Esophagus muscularis mucosa (tissue), 4 donors: ENCODE data around the gene TNRC6A. TPM values are rescaled to one million over a fixed set of nuclear protein-coding genes. Genes with fewer than 3 reads are reported as not detected.

ENCODE experiments used
- DNase-seq: peaks from one replicate; pipeline ENCODE4 v3.0.0-alpha.2; 2017; ENCODE audit errors: extremely low spot score
- H3K27ac ChIP-seq, 4 donors: fragments of 200-600 bp; sonication (generic); replicated peaks in 1 of 4; 1 replicate in 3 of 4; 2 replicates in 1 of 4; pipeline ENCODE4 v1.5.1; 2016 to 2019; ENCODE audit warnings: mild to moderate bottlenecking in 1 of 4
- H3K27me3 ChIP-seq, 4 donors: fragments of 200-600 bp; sonication (generic); one replicate each; pipeline versions ENCODE4 v1.5.1 to v1.6.0; 2016 to 2019
- H3K36me3 ChIP-seq, 4 donors: fragments of 200-600 bp; sonication (generic); one replicate each; pipeline ENCODE4 v1.5.1; 2016 to 2019
- H3K4me1 ChIP-seq, 4 donors: fragments of 200-600 bp; sonication (generic); one replicate each; pipeline ENCODE4 v1.5.1; 2016 to 2019
- H3K4me3 ChIP-seq, 4 donors: fragments of 200-600 bp; sonication (generic); 1 replicate in 2 of 4; 2 replicates in 2 of 4; pipeline ENCODE4 v1.5.1; 2016 to 2019; ENCODE audit warnings: mild to moderate bottlenecking in 4 of 4, moderate library complexity in 1 of 4
- H3K9me3 ChIP-seq, 4 donors: fragments of 200-600 bp; sonication (generic); 1 replicate in 3 of 4; 2 replicates in 1 of 4; pipeline ENCODE4 v1.5.1; 2016 to 2019
- EP300 ChIP-seq: sonication (generic); formaldehyde crosslinking; IDR thresholded peaks from one replicate; pipeline ENCODE4 v1.6.1; 2017; ENCODE audit warnings: antibody characterized with exemption
- POLR2A ChIP-seq: fragments of 450-650 bp; IDR thresholded peaks from one replicate; pipeline ENCODE4 v1.6.1; 2017; ENCODE audit warnings: antibody characterized with exemption, moderate library complexity, mild to moderate bottlenecking, low read depth
- POLR2AphosphoS5 ChIP-seq, 2 donors: sonication (generic); formaldehyde crosslinking; IDR thresholded peaks; one replicate each; pipeline ENCODE4 v1.6.1; 2017; ENCODE audit warnings: antibody characterized with exemption in 2 of 2
- WGBS: methylation state at CpG from one replicate; pipeline ENCODE4 v1.1.5; 2018; 5-methylcytosine and 5-hydroxymethylcytosine counted together
- intact Hi-C: fragments of 100-400 bp; cut with DNase I; formaldehyde crosslinking; loops from one replicate; pipeline ENCODE4 v1.15.1; 2023
- total RNA-seq, 4 donors: library from RNA; depleted of rRNA; stranded (reverse); fragments of >200 nt; gene quantifications; one replicate each; pipeline versions ENCODE4 v1.1.0 to v1.2.1, GENCODE V29; 2016
- TF ChIP-seq, protein P1 (sequence below), 3 experiments: fragments of 200-600 bp in 2 of 3; fragments of 450-650 bp in 1 of 3; sonication (generic) in 2 of 3; IDR thresholded peaks; one replicate each; pipeline ENCODE4 v1.5.1; 2017 to 2019; ENCODE audit warnings: antibody characterized with exemption in 3 of 3, mild to moderate bottlenecking in 2 of 3, moderate library complexity in 1 of 3

TNRC6A gene
- total RNA-seq, 4 donors from 2014 or later = 44.1 to 50.7 (median 46.4) TPM

DNA sequence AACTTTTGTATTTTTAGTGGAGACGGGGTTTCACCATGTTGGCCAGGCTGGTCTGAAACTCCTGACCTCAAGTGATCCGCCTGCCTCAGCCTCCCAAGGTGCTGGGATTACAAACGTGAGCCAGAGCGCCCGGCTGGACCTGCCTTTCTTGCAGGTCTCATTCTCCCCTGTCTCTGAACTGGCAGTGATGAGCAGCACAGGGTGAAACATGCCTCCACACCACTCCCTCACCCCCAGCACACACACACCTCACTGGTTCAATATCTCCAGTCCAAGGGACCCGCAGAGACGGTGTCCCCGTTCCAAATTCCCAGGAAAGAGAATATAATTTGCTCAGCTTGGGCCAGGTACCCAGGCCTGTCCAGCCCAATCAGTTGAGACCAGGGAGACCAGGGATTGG lies 139.6 kb downstream of the TNRC6A start:
- H3K9me3 ChIP-seq = peaks cover 0 to 1% (median 0%) of the 10 kb centered on the region in 4 donors
- no peaks in the 10 kb centered on the region for H3K36me3 ChIP-seq
- intact Hi-C loops = no loop called here
- H3K4me1 ChIP-seq = no peaks in the 10 kb centered on the region
- H3K27ac ChIP-seq = no peak overlapping the region
- TF ChIP-seq POLR2A (no peak), EP300 (no peak), POLR2AphosphoS5 (IDR thresholded peaks at IDR 0.05) (no peak)
- TF ChIP-seq, protein P1, sequence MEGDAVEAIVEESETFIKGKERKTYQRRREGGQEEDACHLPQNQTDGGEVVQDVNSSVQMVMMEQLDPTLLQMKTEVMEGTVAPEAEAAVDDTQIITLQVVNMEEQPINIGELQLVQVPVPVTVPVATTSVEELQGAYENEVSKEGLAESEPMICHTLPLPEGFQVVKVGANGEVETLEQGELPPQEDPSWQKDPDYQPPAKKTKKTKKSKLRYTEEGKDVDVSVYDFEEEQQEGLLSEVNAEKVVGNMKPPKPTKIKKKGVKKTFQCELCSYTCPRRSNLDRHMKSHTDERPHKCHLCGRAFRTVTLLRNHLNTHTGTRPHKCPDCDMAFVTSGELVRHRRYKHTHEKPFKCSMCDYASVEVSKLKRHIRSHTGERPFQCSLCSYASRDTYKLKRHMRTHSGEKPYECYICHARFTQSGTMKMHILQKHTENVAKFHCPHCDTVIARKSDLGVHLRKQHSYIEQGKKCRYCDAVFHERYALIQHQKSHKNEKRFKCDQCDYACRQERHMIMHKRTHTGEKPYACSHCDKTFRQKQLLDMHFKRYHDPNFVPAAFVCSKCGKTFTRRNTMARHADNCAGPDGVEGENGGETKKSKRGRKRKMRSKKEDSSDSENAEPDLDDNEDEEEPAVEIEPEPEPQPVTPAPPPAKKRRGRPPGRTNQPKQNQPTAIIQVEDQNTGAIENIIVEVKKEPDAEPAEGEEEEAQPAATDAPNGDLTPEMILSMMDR (IDR thresholded peaks at IDR 0.05) = no peak
- H3K4me3 ChIP-seq = no peak overlapping the region
- no peak for DNase-seq
- WGBS = 88% methylated on average over 8 of the region's 8 CpGs
- H3K27me3 ChIP-seq = no peaks in the 10 kb centered on the region

DNA sequence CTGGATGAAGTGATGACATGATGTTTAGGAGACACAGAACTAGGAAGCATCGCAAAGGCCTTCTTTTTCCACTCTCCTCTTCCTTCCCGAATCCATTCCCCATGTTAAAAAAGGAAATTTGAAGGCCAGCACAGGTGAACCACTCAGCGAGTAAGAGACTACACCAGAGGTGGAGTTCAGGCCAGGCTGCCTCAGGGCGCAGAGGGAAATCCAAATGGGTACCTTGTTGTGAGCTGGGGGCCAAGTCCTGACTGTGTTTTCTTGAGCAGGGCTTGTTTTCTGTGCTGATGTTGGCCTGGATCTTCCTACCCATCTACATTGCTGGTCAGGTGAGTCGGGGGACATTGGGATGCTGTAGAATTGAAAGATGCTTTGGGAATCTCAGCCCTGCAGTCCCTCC lies 142.4 kb downstream of the TNRC6A start:
- no peak for DNase-seq
- TF ChIP-seq, protein P1 (IDR thresholded peaks at IDR 0.05) = no peak
- TF ChIP-seq POLR2AphosphoS5 (IDR thresholded peaks at IDR 0.05) (no peak), EP300 (no peak), POLR2A (no peak)
- Histone ChIP-seq H3K9me3 (no peaks in the 10 kb centered on the region), H3K27me3 (no peaks in the 10 kb centered on the region), H3K4me1 (no peaks in the 10 kb centered on the region), H3K27ac (no peak overlapping the region), H3K36me3 (no peaks in the 10 kb centered on the region), H3K4me3 (no peak overlapping the region)
- intact Hi-C loops = no loop called here
- WGBS = 93% methylated on average over 5 of the region's 5 CpGs

DNA sequence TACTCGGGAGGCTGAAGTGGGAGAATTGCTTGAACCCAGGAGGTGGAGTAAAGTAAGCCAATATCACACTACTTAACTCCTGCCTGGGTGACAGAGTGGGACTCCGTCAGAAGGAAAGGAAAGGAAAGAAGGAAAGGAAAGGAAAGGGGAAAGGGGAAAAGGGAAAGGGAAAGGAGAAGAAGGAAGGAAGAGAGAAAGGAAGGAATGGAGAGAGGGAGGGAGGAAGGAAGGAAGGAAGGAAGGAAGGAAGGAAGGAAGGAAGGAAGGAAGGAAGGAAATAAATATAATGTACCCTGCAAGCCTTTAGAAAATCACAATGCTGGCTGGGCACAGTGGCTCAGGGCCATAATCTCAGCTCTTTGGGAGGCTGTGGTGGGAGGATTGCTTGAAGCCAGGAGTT lies 143.6 kb downstream of the TNRC6A start:
- intact Hi-C loops = no loop called here
- Histone ChIP-seq H3K9me3 (no peaks in the 10 kb centered on the region), H3K4me3 (no peak overlapping the region), H3K27me3 (no peaks in the 10 kb centered on the region), H3K36me3 (no peaks in the 10 kb centered on the region), H3K27ac (no peak overlapping the region), H3K4me1 (no peaks in the 10 kb centered on the region)
- WGBS = 80% methylated on average over 2 of the region's 2 CpGs
- TF ChIP-seq EP300 (no peak), POLR2AphosphoS5 (IDR thresholded peaks at IDR 0.05) (no peak), POLR2A (no peak)
- TF ChIP-seq, protein P1 (IDR thresholded peaks at IDR 0.05) = no peak
- DNase-seq = no peak

DNA sequence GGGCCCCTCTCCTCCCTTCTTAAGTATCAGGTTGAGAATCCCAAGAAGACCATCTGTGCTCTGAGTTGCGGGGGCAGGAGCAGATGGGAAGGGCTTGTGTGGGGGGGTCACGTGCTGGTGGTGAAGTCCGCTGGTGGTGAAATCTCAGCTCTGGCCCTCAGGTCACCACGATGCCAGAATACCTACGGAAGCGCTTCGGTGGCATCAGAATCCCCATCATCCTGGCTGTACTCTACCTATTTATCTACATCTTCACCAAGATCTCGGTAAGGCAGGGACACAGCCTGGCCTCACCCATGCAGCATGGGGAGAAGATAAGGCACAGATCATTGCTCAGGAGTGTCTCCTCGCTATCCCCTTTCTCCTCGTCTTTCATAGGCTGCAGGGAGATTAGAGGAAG lies 146.0 kb downstream of the TNRC6A start:
- no peaks in the 10 kb centered on the region for H3K36me3 ChIP-seq
- H3K27ac ChIP-seq = no peak overlapping the region
- H3K4me3 ChIP-seq = no peak overlapping the region
- no peaks in the 10 kb centered on the region for H3K4me1 ChIP-seq
- H3K27me3 ChIP-seq = no peaks in the 10 kb centered on the region
- H3K9me3 ChIP-seq = no peaks in the 10 kb centered on the region
- intact Hi-C loops = no loop called here
- no peak for DNase-seq
- 88% methylated on average over 10 of the region's 10 CpGs for WGBS
- TF ChIP-seq EP300 = no peak
- TF ChIP-seq POLR2AphosphoS5 (IDR thresholded peaks at IDR 0.05) = no peak
- TF ChIP-seq, protein P1 (IDR thresholded peaks at IDR 0.05) = no peak
- no peak for TF ChIP-seq POLR2A

Other genes with a start within 250 kb of the TNRC6A start
- gene RBBP6, start 190.1 kb upstream of the TNRC6A start, total RNA-seq = 10 to 100 TPM; 45.7 to 89.0 (median 53.1) TPM
- not detected for gene SLC5A11, start 116.3 kb downstream of the TNRC6A start, total RNA-seq